LNCAP (cell line): ENCODE measurements around the gene VARS2.

Experiments used
- TF ChIP-seq, protein P1 (sequence below): fragments of 450-650 bp; IDR thresholded peaks from 2 replicates; pipeline ENCODE4 v1.5.1; 2017; ENCODE audit warnings: mild to moderate bottlenecking

VARS2 gene

GRCh38 chr6:30914076-30914853, at the start of gene VARS2:
TSS of gene VARS2 (plus strand) at chr6:30914238. CDS start at chr6:30914837, 599 bp downstream.
- TF ChIP-seq, protein P1, sequence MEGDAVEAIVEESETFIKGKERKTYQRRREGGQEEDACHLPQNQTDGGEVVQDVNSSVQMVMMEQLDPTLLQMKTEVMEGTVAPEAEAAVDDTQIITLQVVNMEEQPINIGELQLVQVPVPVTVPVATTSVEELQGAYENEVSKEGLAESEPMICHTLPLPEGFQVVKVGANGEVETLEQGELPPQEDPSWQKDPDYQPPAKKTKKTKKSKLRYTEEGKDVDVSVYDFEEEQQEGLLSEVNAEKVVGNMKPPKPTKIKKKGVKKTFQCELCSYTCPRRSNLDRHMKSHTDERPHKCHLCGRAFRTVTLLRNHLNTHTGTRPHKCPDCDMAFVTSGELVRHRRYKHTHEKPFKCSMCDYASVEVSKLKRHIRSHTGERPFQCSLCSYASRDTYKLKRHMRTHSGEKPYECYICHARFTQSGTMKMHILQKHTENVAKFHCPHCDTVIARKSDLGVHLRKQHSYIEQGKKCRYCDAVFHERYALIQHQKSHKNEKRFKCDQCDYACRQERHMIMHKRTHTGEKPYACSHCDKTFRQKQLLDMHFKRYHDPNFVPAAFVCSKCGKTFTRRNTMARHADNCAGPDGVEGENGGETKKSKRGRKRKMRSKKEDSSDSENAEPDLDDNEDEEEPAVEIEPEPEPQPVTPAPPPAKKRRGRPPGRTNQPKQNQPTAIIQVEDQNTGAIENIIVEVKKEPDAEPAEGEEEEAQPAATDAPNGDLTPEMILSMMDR = peak; percentile 31; the same call in 1 of the 2 replicates

GRCh38 chr6:30864325-30864724, 49.7 kb upstream of the VARS2 start:
- TF ChIP-seq, protein P1 = no peak

DNA sequence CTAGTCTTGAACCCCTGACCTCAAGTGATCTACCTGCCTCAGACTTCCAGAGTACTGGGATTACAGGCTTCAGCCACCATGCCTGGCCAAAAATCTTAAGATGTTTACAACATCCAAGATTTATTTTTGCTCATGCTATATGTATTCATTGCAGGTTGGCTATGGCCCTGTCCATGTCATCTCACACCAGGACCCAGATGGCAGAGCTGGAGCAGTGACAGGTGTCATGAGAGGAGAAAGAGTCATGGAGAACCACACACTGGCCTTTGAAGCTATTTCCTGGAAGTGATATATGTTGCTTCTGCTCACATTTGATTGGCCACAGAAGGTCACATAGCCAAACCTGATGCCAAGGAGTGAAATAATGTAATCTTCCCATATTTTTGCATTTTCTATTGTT, 43.5 kb upstream of the VARS2 start:
- TF ChIP-seq, protein P1 = no peak

- TF ChIP-seq, protein P1 = no peak
Measured at GRCh38 chr6:30871592-30872183, 42.4 kb upstream of the VARS2 start.

DNA sequence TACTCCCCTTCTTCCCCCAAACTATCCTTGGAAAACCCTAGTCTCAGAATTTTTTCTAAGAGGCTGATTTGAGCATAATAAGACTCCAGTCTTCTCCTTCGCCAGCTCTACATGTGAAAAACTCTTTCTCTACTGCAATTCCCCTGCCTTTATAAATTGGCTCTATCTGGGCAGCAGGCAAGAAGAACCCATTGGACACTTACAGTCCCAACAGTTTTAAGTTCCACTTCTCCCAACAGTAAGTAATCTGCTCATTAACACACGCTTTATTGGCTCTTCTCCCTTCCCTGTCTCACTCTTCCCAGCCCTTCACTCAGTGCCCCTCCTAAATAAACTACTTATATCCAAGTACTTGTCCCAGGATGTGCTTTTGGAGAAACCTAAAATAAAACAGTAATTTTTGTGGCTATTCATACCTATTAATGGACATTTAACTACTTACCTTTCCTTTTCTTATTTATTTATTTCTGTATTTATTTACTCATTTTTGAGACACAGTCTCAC, 40.8 kb upstream of the VARS2 start:
- TF ChIP-seq, protein P1 = no peak

DNA sequence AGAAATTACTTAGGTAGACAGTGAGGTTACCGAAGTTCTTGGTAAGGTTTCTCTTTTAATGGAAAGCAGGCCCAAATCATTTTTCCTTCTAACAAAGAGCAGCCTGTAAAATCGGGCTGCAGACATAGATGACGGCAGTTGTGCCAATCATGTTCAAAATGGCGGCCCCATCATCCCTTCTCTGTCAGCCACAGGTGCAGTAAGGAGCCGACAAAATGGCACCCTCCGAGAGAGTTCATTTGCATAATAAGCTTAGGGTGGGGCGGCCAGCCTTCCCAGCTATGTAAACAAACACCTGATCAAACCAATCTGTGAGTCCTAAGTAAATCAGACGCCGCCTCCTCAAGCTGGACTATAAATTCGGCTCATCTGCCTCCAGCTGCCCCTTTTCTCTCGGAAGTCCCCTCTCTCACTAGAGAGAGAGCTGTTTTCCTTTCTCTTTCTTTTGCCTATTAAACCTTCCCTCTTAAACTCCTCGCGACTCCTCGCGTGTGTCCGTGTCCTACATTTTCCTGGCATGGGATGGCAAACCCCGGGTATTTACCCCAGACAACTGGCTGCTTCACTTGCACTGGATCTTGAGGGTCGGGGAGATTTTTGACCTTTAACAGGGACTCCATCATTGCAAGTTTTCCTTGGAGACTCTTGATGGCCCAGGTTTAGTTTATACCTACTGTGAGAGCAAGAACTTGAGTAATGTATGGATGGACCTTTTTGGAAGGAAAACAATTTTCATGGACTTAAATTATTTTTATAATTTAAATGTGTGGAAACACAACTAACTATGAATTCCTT, 38.6 kb upstream of the VARS2 start:
- TF ChIP-seq, protein P1 = no peak

- TF ChIP-seq, protein P1 = no peak
Measured at GRCh38 chr6:30876039-30876730, 37.9 kb upstream of the VARS2 start.
